Endothelial cell of umbilical vein (primary cell): ENCODE measurements around the gene SLC4A4. TPM values are rescaled to one million over a fixed set of nuclear protein-coding genes. Genes with fewer than 3 reads are reported as not detected.

Experiments
- BruUV-seq: library from RNA; stranded (reverse); fragments of 400-500 nt; replicated peaks from 2 replicates; lab custom pipeline; 2021; lab: Mats Ljungman, UMichigan
- CTCF ChIA-PET: fragments of 300-600, 350-600 bp; sonication (Branson Sonifier 250); formaldehyde crosslinking; loops from one replicate; lab custom pipeline; 2021; ENCODE audit warnings: antibody characterized with exemption, inconsistent platforms; lab: Charles Lee
- POLR2A ChIA-PET: fragments of 300-600, 350-600 bp; sonication (Branson Sonifier 250); formaldehyde crosslinking; loops from one replicate; lab custom pipeline; 2021; ENCODE audit warnings: antibody characterized with exemption, inconsistent platforms; lab: Charles Lee
- DNase-seq: peaks from one replicate; pipeline ENCODE4 v3.0.0-alpha.2; 2011; ENCODE audit warnings: low read depth, low spot score
- FAIRE-seq: peaks from 2 replicates; lab custom pipeline; 2011; peaks lifted over from hg19 to GRCh38; lab: Jason Lieb, UNC
- H2AFZ ChIP-seq: 2 replicates; pipeline ENCODE4 v1.6.0; 2012; ENCODE audit warnings: low read depth, low read length, control low read depth, inconsistent platforms
- H3K27ac ChIP-seq: 2 replicates; pipeline ENCODE4 v1.5.1; 2011; ENCODE audit warnings: low read depth, mild to moderate bottlenecking, control low read depth, low read length, moderate library complexity; ENCODE audit not compliant: insufficient read depth
- H3K27me3 ChIP-seq, 2 experiments: 2 replicates each; pipeline versions ENCODE4 v1.6.0 to v1.6.1; 2011; ENCODE audit warnings: low read length in 2 of 2, mixed read lengths in 1 of 2; ENCODE audit not compliant: control insufficient read depth in 2 of 2, insufficient read depth in 2 of 2
- H3K36me3 ChIP-seq, 2 experiments: 2 replicates in 1 of 2; 3 replicates in 1 of 2; pipeline ENCODE4 v1.5.1; 2011; ENCODE audit warnings: low read length in 2 of 2, mild to moderate bottlenecking in 1 of 2, moderate library complexity in 1 of 2; ENCODE audit not compliant: control insufficient read depth in 2 of 2, insufficient read depth in 2 of 2; ENCODE audit errors: extremely low read depth in 1 of 2
- H3K4me1 ChIP-seq: 3 replicates; pipeline ENCODE4 v1.5.1; 2011; ENCODE audit warnings: mild to moderate bottlenecking, low read length; ENCODE audit not compliant: control insufficient read depth, insufficient read depth; ENCODE audit errors: extremely low read depth
- H3K4me2 ChIP-seq: 2 replicates; pipeline ENCODE4 v1.6.1; 2011; ENCODE audit warnings: low read length, control low read depth, mixed read lengths; ENCODE audit not compliant: insufficient read depth
- H3K4me3 ChIP-seq, 3 experiments: fragments of 200-600 bp in 1 of 3; sonication (generic), shearing (Covaris generic) in 1 of 3; replicated peaks in 1 of 3; 2 replicates each; pipeline ENCODE4 v1.5.1; 2011 to 2016; ENCODE audit warnings: control low read depth in 3 of 3, low read length in 3 of 3, mild to moderate bottlenecking in 2 of 3, inconsistent platforms in 1 of 3, low read depth in 1 of 3, moderate library complexity in 1 of 3; ENCODE audit not compliant: insufficient read depth in 1 of 3
- H3K79me2 ChIP-seq: 2 replicates; pipeline ENCODE4 v1.6.0; 2012; ENCODE audit warnings: low read length, inconsistent platforms; ENCODE audit not compliant: control insufficient read depth, insufficient read depth
- H3K9ac ChIP-seq: replicated peaks from 2 replicates; pipeline ENCODE3; 2011; ENCODE audit warnings: low read length, control low read depth; ENCODE audit not compliant: insufficient read depth; ENCODE audit errors: extremely low read depth
- H3K9me1 ChIP-seq: replicated peaks from 3 replicates; pipeline ENCODE4 v1.6.0; 2011; ENCODE audit warnings: mild to moderate bottlenecking, low read length; ENCODE audit not compliant: control insufficient read depth, insufficient read depth; ENCODE audit errors: extremely low read depth
- H3K9me3 ChIP-seq: replicated peaks from 2 replicates; pipeline ENCODE4 v1.5.1; 2012; ENCODE audit warnings: low read length, inconsistent platforms; ENCODE audit not compliant: control insufficient read depth, insufficient read depth
- H4K20me1 ChIP-seq: replicated peaks from 2 replicates; pipeline ENCODE3; 2011; ENCODE audit warnings: mild to moderate bottlenecking, low read length; ENCODE audit not compliant: control insufficient read depth, insufficient read depth; ENCODE audit errors: extremely low read depth
- EZH2 ChIP-seq: IDR thresholded peaks from 2 replicates; pipeline ENCODE4 v1.6.1; 2012; ENCODE audit warnings: borderline replicate concordance, low read depth, mild to moderate bottlenecking, moderate library complexity, low read length, inconsistent platforms; ENCODE audit not compliant: severe bottlenecking
- FOS ChIP-seq: IDR thresholded peaks from 2 replicates; pipeline ENCODE4 v1.6.1; 2011; ENCODE audit warnings: mild to moderate bottlenecking, low read length, moderate library complexity, borderline replicate concordance; ENCODE audit not compliant: insufficient read depth
- GATA2 ChIP-seq: IDR thresholded peaks from 2 replicates; pipeline ENCODE4 v1.7.0; 2011; ENCODE audit warnings: low read depth, mild to moderate bottlenecking, moderate library complexity, mixed read lengths, low read length; ENCODE audit not compliant: insufficient read length, insufficient read depth
- JUN ChIP-seq: IDR thresholded peaks from 2 replicates; pipeline ENCODE4 v1.6.1; 2011; ENCODE audit warnings: borderline replicate concordance, low read depth; ENCODE audit not compliant: insufficient read length, insufficient read depth
- MAX ChIP-seq: IDR thresholded peaks from 2 replicates; pipeline ENCODE4 v1.6.1; 2011; ENCODE audit not compliant: insufficient read depth, insufficient read length
- MYC ChIP-seq: IDR thresholded peaks from one replicate; pipeline ENCODE4 v1.6.1; 2011; ENCODE audit warnings: mild to moderate bottlenecking, low read depth, low read length
- POLR2A ChIP-seq: IDR thresholded peaks from 2 replicates; pipeline ENCODE4 v1.6.1; 2012; ENCODE audit warnings: low read depth, mild to moderate bottlenecking, control low read depth, low read length
- POLR2AphosphoS5 ChIP-seq: IDR thresholded peaks from 2 replicates; pipeline ENCODE4 v1.6.1; 2012; ENCODE audit warnings: low read depth, mild to moderate bottlenecking, control low read depth, low read length, moderate library complexity; ENCODE audit not compliant: insufficient read depth
- dilution Hi-C: fragments of 300-500 bp; cut with MboI; formaldehyde crosslinking; loops from one replicate; pipeline ENCODE4 v1.15.0; 2019; ENCODE audit warnings: low sequenced_read_pairs; ENCODE audit not compliant: extremely low pct_ligation_motif_present
- intact Hi-C: fragments of 100-400 bp; cut with micrococcal nuclease; formaldehyde crosslinking; loops from one replicate; pipeline ENCODE4 v1.10.0; 2022
- polyA plus RNA-seq, 4 experiments: library from polyadenylated mRNA; depleted of rRNA in 3 of 4; stranded (reverse) in 3 of 4; unstranded in 1 of 4; fragments of >200 nt; gene quantifications; 2 replicates each; pipeline versions ENCODE4 v1.2.1 to v1.2.3, GENCODE V29; 2011 to 2012; ENCODE audit warnings: missing spikeins in 1 of 4
- total RNA-seq: library from RNA; stranded (reverse); gene quantifications from 2 replicates; pipeline ENCODE4 v1.2.3, GENCODE V29; 2021
- TF ChIP-seq, protein P1 (sequence below), 2 donors: IDR thresholded peaks; 1 replicate in 1 of 2; 2 replicates in 1 of 2; pipeline ENCODE4 v1.5.1; 2011; ENCODE audit warnings: low read length in 2 of 2, mild to moderate bottlenecking in 2 of 2, moderate library complexity in 2 of 2, control low read depth in 1 of 2, inconsistent platforms in 1 of 2, low read depth in 1 of 2; ENCODE audit not compliant: insufficient read depth in 1 of 2; ENCODE audit errors: extremely low read depth in 1 of 2

Gene SLC4A4
- total and polyA plus RNA-seq, 2 donors (not counting 3 experiments of a cell fraction or from before 2014, with no cell fraction given): not detected

DNA sequence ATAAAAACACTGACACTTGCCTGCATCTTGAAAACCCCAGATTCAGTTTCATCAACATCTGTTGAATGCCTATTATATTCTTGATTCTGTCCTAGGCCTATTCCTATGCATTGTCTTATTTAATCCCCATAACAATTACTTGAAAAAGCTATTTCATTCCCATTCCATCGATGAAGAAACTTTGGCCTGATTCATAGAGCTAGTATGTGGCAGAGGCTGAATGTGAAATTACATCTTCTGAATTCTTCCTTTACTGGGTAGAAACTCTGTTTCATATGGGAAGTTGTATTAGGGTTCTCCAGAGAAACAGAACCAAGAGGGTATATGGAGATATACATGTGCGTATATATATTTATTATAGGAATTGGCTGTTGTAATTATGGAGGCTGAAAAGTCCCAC lies 35.0 kb upstream of the SLC4A4 start:
- Histone ChIP-seq H3K9me3 (no peaks in the 10 kb centered on the region), H3K36me3 (no peaks in the 10 kb centered on the region), H3K4me2 (no peak overlapping the region), H4K20me1 (no peaks in the 10 kb centered on the region), H3K9me1 (no peaks in the 10 kb centered on the region), H2AFZ (no peak overlapping the region), H3K4me3 (no peak overlapping the region), H3K9ac (no peak overlapping the region), H3K27me3 (no peaks in the 10 kb centered on the region), H3K4me1 (no peaks in the 10 kb centered on the region), H3K79me2 (no peaks in the 10 kb centered on the region), H3K27ac (no peak overlapping the region)
- BruUV-seq: no TSS peak
- DNase-seq: no peak
- dilution Hi-C loops: no loop called here
- ChIA-PET CTCF (no interaction called here), POLR2A (no interaction called here)
- TF ChIP-seq EZH2 (no peak), GATA2 (no peak)
- TF ChIP-seq, protein P1, sequence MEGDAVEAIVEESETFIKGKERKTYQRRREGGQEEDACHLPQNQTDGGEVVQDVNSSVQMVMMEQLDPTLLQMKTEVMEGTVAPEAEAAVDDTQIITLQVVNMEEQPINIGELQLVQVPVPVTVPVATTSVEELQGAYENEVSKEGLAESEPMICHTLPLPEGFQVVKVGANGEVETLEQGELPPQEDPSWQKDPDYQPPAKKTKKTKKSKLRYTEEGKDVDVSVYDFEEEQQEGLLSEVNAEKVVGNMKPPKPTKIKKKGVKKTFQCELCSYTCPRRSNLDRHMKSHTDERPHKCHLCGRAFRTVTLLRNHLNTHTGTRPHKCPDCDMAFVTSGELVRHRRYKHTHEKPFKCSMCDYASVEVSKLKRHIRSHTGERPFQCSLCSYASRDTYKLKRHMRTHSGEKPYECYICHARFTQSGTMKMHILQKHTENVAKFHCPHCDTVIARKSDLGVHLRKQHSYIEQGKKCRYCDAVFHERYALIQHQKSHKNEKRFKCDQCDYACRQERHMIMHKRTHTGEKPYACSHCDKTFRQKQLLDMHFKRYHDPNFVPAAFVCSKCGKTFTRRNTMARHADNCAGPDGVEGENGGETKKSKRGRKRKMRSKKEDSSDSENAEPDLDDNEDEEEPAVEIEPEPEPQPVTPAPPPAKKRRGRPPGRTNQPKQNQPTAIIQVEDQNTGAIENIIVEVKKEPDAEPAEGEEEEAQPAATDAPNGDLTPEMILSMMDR (IDR thresholded peaks at IDR 0.05; ENCODE audit: extremely low read depth in 1 of 2, insufficient read depth in 1 of 2, low read depth in 1 of 2, low read length in 2 of 2): no peak
- no peak for FAIRE-seq
- intact Hi-C loops: no loop called here

DNA sequence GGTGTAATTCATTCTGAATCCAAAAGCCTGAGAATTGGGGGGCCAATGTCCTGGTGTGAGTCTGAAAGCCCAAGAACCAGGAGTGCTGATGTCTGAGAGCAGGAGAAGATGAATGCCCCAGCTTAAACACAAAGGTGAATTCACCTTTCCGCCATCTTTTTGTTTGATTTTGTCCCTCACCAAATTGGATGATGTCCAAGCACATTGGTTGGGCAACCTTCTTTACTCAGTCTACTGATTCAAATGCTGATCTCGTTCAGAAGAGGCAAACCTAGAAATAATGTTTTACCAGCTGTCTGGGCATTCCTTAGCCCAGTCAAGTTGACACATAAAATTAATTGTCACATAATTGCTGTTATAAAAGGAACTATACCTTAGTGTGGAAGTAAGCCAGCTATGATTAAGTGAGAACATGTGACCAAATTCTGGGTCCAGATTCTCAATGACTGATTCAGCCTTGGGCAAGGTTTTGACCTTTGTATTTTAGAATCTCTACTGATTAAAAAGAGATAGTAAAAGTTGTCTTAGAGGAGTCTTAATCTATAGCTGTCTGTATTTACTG lies 34.5 kb upstream of the SLC4A4 start:
- H3K4me2 ChIP-seq: no peak overlapping the region
- H3K36me3 ChIP-seq: no peaks in the 10 kb centered on the region
- no peak for FAIRE-seq
- TF ChIP-seq, protein P1 (IDR thresholded peaks at IDR 0.05; ENCODE audit: extremely low read depth in 1 of 2, insufficient read depth in 1 of 2, low read depth in 1 of 2, low read length in 2 of 2): no peak
- TF ChIP-seq MAX: no peak
- TF ChIP-seq GATA2: no peak
- no peak for TF ChIP-seq POLR2AphosphoS5
- TF ChIP-seq FOS: no peak
- no peak for TF ChIP-seq EZH2
- TF ChIP-seq MYC: no peak
- no peak for TF ChIP-seq POLR2A
- no peak for TF ChIP-seq JUN
- no peaks in the 10 kb centered on the region for H3K79me2 ChIP-seq
- H3K9me1 ChIP-seq: no peaks in the 10 kb centered on the region
- no peak overlapping the region for H2AFZ ChIP-seq
- BruUV-seq: no TSS peak
- CTCF ChIA-PET: no interaction called here
- H3K4me3 ChIP-seq: no peak overlapping the region
- H4K20me1 ChIP-seq: no peaks in the 10 kb centered on the region
- no peaks in the 10 kb centered on the region for H3K27me3 ChIP-seq
- H3K4me1 ChIP-seq: no peaks in the 10 kb centered on the region
- DNase-seq: no peak
- no peak overlapping the region for H3K9ac ChIP-seq
- intact Hi-C loops (no loop called here), dilution Hi-C loops (no loop called here)
- POLR2A ChIA-PET: no interaction called here
- no peaks in the 10 kb centered on the region for H3K9me3 ChIP-seq
- H3K27ac ChIP-seq: no peak overlapping the region
